Endometrial microvascular endothelial cells (primary cell): Measurements from ENCODE around the gene NEBL. TPM values are rescaled to one million over a fixed set of nuclear protein-coding genes. Genes with fewer than 3 reads are reported as not detected.
"Not testable (repeated sequence)": the region's sequence is repeated elsewhere in the genome, so short reads cannot be mapped to it uniquely, and the experiment has no call there.

Experiments
- in situ Hi-C: cut with HindIII; loops from 2 replicates; pipeline ENCODE4 v1.10.0; 2017; ENCODE audit warnings: low sequenced_read_pairs, low pct_unique_long_range_greater_than_20kb; ENCODE audit errors: inconsistent ontology term
- total RNA-seq: library from RNA; depleted of rRNA; stranded (reverse); fragments of >200 nt; gene quantifications from one replicate; pipeline ENCODE4 v1.2.3, GENCODE V29; 2015; ENCODE audit errors: inconsistent ontology term

NEBL gene
- total RNA-seq = 5.9 TPM

- in situ Hi-C loops = no loop called here
Measured at GRCh38 chr10:20897146-20897825, at the start of gene NEBL. Gene NEBL (minus strand): TSS chr10:20897311. CDS start chr10:20897205, 106 bp downstream.

- in situ Hi-C loops = no loop called here
Measured at GRCh38 chr10:20945546-20946332, 48.6 kb upstream of the NEBL start.

- in situ Hi-C loops = no loop called here
Measured at GRCh38 chr10:20944789-20945502, 47.8 kb upstream of the NEBL start.

DNA sequence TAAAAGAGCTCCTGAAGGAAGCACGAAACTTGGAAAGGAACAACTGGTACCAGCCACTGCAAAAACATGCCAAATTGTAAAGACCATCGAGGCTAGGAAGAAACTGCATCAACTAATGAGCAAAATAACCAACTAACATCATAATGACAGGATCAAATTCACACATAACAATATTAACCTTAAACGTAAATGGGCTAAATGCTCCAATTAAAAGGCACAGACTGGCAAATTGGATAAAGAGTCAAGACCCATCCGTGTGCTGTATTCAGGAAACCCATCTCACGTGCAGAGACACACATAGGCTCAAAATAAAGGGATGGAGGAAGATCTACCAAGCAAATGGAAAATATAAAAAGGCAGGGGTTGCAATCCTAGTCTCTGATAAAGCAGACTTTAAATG, 42.3 kb upstream of the NEBL start:
- in situ Hi-C loops = not testable (repeated sequence)

DNA sequence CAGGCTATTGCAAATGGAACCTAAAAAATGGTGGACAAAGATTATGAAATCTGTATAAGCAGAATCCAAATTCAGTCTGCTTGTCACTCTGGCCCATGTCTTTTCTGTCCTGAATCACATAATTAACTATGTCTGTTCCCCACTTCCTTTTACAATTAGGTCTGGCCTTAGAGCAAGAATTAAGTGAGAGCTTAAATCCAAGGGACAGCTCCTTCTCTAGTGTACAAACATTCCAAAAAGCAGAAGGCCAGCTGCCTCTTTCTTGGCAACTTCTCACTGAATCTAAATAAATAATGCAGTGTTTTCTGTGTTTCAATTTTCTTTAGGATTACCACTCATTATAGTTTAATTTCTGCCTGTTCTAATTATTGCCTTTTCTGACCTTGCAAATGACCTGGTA, 39.3 kb upstream of the NEBL start:
- in situ Hi-C loops = no loop called here

GRCh38 chr10:20935931-20936330, 38.8 kb upstream of the NEBL start:
- in situ Hi-C loops = no loop called here

GRCh38 chr10:20935301-20935700, 38.2 kb upstream of the NEBL start:
- in situ Hi-C loops = no loop called here

GRCh38 chr10:20933705-20934104, 36.6 kb upstream of the NEBL start:
- in situ Hi-C loops = no loop called here

DNA sequence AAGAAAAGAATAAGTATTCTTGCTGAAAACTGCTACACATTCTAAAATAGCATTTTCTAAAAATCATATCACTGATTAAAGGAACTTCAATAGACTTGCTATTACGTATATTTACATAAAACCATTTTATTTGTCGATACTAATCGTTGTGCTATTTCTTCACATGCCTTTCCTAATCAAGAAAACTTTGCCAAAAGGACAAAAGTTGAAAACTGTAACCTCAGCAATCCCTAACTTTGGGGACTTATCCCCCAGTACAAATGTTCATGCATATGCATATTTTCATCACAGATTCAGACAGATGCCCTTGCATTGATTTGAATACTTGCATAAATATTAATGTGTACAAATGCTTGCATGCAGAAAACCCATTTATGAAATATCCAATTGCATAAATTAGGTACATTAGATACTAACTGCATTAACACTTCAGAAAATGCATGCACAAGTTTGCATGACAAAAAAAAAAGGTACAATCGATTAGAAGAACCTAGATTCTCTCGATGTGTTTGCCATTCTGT, 35.6 kb upstream of the NEBL start:
- in situ Hi-C loops = no loop called here

DNA sequence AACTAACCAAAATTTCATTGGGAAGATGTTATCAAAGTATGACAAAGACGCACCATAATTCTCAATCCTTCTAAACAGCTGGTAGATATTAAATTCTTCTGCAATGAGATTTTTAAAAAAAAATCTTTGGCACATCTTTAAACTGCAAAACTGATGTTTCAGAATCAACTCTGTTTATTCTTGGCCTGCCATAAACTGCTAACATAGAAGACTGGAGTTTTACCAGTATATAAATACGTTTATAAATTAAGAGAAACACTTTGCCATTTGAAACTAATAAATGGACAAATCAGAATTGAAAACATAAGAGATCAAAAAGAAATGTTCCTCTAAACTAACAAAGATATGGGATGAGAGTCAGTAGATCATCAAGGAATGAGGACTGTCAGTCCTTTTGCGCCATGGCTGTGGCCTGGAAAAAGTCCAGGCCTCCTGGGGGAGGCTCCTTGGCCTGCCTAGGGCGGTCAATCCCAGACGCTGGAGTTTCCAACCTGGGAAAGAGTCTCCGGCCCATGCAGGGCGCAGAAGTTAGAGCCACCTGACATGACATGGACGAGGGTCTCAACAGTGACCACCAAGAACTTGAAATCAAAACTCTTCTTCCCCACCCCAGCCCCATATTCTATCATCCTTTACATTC, 34.2 kb upstream of the NEBL start:
- in situ Hi-C loops = no loop called here

- in situ Hi-C loops = no loop called here
Measured at GRCh38 chr10:20927456-20927855, 30.3 kb upstream of the NEBL start.

DNA sequence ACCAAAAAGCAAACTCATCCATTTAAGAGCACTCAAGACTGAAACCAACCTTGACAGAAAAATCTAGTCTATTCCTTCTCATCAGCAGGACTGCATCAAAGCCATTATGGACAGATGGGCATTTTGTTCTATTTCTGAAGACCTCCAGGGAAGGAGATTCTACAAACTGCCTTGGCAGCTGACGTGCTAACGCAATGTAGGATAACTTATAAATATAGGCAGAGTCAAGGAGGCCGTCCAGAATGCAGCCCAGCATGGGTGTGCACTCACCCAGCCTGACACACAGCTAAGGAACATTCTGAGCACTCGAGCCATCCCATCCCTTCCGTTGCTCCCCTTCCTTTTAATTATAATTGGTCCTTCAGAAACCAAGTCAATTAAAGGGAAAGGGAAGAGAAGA, 25.3 kb upstream of the NEBL start:
- in situ Hi-C loops = no loop called here

DNA sequence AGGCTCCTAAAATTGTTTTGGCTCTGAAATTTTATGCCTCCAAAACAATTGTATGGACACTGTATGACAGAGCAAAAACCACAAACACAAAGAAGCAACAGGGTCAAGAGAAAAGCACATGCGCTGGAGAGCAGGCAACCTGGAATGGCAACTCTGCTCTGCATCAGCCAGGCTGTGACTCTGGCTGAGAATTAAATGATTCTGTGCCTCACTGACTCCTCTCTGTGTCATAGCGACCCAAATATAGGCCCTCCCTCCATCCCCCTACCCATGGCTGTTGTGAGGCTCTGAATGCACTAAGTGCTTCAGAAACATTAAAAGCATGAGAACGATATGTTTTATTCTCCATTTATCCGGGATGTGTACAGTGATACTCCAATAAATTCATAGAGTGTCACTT, 24.9 kb upstream of the NEBL start:
- in situ Hi-C loops = no loop called here

DNA sequence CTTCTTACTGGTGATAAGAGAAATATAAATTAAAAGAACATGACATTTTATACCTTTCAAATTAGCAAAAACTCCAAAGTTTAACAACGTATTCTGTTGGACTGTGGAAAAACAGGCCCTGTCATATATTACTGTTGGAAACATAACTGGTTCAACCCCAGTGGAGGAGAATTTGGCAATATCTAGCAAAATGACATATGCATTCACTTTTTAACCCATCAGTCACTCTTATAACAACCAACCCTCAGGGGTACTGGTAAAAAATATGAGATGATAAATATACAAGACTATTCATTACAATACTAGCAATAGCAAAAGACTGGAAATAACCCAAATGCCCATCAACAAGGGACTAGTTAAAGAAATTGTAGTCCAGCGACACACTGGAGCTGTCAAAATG, 22.9 kb upstream of the NEBL start:
- in situ Hi-C loops = no loop called here

GRCh38 chr10:20919481-20919880, 22.4 kb upstream of the NEBL start:
- in situ Hi-C loops = no loop called here

- in situ Hi-C loops = no loop called here
Measured at GRCh38 chr10:20916976-20917375, 19.9 kb upstream of the NEBL start.

DNA sequence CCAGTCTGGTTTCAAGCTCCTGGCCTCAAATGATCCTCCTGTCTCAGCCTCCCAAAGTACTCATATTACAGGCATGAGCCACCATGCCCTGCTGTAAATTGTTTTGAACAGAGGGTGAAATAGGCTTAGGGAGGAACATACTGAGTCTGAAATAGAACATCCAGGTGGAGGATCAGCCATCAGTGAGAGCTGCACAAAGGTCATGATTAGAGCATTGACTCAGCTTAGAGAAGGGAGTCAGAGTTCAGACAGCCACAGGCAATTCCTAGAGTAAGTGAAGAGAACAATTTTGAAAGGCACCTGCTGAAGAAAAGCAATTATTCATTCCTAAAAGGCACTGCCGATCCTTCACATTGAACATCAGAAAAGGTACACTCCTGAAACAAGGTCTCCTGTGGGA, 15.9 kb upstream of the NEBL start:
- in situ Hi-C loops = no loop called here

- in situ Hi-C loops = no loop called here
Measured at GRCh38 chr10:20911626-20912025, 14.5 kb upstream of the NEBL start.

DNA sequence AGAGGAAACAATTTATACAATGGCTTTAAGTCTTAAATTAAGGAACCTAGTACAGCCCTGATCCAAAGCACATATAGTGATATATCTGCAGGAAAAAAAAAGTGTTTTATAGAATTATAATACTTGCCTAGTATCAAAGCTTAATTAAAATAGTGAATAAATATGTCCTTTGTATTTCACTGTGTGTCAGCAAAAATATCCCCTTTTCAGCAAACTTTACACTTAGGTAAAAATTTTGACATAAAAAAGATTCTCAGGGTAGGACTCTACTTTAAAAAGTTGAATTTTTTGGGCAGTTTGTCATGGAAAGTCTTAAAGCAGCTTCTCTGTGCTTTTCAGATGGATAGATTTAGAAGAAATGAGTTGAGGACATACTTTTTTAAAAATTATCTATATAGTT, 12.7 kb upstream of the NEBL start:
- in situ Hi-C loops = no loop called here
